HG02759 (cell line): ENCODE data around the gene TMPRSS7.
A peak's percentile ranks its signal among the peaks of the same experiment; 100 is the strongest.

Experiments
- ATAC-seq: cut with Tn5 transposase; IDR thresholded peaks from one replicate; pipeline ENCODE4 v1.9.1; 2021; ENCODE audit warnings: mild to moderate bottlenecking, moderate library complexity; ENCODE audit not compliant: unreplicated experiment

The TMPRSS7 gene

DNA sequence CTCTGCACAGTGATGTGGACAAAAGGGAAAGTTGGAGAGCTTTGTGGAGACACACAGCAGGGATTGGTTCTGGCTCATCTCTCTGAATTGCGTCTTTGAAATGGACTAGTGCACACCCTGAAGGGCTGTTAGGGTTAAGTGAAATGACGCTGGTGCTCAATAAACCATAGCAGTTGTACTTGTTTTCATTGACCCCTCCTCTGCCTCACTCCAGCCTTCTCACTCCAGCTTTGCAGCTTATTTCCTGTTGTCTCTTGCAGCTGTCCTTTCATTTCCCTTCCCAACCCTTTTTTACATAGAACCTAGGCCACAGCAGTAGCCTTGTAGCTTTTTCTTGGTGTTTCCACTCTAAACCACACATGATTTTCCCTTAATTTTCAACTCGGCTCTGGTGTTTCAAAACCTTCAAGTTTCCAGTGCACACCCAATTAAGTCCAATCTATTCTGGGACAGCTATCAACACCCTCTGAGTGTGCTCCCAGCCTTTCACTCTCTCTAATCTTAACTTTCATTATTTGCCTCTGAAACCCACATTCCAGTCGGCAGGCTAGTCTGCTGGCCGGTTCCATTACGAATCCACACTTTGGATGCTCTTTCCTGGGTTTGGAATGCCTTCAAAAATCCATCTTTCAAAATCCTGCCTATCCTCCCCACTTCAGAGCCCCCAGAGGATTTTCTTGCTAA lies 58.1 kb downstream of the TMPRSS7 start:
- peak; percentile 40 for ATAC-seq

DNA sequence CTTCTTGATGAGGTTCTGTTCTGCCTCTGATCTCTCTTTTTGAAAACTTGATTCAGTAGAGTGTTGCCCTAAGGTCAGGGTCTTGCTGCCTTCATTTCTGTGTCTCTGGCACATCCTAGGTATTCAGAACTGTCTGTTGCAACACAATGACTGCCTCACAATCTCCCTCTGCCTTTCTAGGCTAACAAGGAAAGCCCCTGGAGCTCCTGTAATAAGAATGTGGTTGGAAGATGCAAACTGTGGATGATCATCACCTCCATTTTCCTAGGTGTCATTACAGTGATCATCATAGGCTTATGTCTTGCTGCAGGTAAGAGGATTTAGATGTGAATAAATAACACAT lies 58.6 kb downstream of the TMPRSS7 start:
- ATAC-seq = no peak

DNA sequence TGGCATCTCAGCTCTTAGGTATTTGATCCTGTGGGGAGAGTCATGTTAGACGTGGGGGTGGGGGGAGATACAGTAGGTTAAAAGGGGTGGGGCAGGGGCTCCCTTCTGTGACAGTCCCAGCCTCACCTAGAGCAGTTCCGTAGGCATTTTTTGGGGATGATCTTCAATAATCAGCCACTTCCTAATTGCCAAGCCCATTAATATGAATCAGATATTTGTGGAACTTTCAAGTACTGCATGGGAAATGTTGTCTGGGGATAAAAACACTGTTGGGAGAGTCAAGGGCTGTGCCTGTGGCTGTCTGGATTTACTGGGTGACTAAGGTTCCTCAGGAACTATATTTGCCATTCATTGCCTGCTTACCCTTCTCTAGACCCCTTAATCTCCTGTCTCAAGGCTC lies 61.2 kb downstream of the TMPRSS7 start:
- ATAC-seq = no peak

DNA sequence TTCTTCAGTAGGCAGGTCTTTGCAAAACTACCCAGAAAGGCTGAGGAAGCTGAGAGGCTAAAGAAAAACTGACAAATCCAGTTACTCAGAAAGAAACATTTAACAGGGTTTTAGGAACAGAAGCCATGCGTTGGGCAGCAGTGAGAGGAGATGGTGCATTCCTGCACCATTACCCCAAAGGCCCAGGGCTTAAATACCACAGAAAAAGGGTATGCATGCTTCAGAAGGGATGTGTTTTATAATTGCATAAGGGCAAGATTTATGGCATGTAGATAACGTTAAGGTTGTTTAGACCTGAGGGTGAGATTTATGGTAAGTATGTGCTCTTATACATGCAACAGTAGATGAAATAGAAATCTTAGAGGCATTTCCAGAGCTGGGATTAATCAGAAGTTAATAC lies 61.6 kb downstream of the TMPRSS7 start:
- ATAC-seq = no peak

DNA sequence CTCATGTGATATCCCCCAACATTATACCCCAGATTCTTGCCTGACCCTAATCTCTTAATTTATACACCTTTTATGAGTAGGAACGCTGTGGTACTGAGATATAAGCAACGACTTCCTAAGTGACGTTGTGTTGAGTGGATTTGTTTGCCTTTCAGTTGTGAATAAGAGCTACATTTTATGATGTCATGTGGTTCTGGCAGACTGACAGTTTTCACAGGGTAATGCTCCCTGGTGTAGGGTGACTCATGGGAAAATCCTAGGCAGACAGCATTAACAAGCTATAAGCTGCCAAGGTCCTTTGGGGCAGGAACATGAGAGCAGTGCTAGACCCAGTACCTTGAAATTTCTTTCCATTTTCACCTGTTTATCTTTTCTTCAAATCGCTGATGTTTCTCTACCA lies 62.8 kb downstream of the TMPRSS7 start:
- ATAC-seq = peak; percentile 67

DNA sequence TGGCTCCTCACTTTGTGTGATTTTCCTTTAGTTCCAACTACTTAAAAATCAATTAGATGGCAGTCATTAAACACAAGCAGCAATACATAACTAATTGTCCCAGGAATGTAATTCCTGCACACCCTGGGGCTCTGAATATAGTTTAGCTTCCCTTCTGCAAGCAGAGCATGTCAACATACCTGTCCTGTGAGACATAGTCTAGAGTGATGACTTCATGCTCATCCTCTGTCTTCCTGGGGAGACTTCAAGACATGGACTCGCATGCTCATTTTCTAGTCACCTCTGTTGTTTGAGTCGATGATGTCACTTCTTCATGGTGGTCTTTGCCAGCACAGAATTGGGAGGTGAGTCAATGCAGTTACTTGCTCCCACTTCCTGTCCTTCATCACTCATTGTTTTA lies 67.4 kb downstream of the TMPRSS7 start:
- no peak for ATAC-seq

DNA sequence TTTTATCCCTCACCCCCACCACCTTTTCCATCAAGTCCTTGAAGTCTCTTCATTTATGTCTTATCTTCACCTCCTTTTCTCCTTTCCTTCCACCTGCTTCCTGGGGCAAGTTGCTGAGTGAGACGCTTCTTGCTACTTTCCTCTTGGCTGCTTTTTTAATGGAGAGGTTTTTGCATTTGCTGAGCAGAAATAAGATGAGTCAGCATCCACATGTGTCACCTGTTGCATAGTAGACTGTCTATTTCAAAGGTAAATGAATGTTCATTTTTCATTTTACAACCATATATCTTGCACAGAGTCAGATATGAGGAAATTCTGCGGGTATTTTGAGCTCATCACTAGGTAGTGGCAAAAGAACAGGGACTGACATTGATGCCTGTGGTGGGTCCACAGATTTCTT lies 70.2 kb downstream of the TMPRSS7 start:
- ATAC-seq = no peak

DNA sequence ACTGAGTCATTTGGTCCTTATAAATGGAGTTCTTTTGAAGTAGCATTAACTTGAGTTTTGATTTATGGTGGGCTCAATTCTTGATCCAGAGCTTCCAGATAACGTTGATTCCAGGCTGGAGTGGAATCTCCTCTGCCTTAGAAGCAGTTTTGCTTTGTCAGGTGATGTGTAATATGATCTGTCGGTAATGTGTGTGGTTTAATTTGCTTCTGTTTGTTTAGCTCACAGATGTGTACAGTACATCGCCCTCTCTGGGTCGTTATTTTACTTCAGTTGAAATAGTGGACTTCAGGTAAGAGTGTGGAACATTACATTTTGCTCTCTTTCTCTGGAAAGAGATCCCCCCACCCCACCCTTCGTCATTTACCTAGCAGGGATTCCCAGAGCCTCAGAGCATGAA lies 74.8 kb downstream of the TMPRSS7 start:
- no peak for ATAC-seq

DNA sequence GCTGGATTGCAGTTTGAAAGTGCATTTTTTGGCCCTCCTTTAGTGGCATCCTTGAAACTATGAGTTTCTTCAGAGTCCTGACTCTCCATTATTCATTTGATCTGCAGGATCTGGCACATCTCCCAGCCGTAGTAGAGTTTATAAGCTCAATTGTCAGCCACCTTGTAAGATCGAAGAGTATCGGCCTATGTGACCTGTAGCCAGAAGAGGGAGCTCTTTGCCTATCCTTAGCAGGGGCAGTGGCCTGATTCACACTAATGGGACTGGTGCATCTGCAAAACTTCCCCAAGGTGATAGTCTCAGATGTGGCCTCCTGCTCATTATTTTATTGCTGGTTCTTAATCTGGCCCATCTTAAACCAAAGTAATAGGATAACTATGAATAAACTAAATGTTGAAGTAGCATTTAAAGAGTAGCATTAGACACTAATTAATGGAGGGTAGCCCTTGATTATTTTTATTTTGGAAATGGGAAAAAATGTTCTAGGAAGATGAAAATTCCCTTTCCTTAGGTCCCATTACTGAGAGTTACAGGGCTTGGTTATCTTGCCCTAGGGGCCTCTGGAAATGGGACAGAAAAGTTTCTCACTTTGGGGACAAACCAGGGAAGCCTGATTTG lies 77.4 kb downstream of the TMPRSS7 start:
- peak; percentile 49 for ATAC-seq

DNA sequence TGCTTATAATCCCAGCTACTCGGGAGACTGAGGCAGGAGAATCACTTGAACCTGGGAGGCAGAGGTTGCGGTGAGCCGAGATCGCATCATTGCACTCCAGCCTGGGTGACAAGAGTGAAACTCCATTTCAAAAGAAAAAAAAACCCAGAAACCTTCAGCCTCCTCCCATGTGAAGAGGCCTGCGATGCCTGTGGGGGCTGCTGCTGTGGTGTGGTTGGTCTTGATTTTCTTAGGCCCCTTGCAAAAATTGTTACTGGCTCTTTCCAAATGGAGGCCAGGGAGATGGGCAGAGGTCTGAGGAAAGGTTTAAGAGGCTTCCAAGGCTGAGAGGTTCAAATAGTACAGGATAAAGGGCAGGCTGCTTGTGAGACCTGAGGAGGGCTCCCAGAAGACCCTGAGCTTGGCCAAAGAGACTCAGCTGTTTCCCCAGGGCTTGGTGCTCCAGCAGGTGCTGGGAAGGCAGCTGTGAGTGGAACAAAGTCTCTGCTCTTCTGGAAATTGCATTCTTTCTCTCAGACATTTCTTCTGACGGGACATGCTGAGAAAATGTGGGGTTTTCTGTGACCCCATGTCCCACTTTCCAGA lies 80.1 kb downstream of the TMPRSS7 start:
- ATAC-seq = peak; percentile 28

DNA sequence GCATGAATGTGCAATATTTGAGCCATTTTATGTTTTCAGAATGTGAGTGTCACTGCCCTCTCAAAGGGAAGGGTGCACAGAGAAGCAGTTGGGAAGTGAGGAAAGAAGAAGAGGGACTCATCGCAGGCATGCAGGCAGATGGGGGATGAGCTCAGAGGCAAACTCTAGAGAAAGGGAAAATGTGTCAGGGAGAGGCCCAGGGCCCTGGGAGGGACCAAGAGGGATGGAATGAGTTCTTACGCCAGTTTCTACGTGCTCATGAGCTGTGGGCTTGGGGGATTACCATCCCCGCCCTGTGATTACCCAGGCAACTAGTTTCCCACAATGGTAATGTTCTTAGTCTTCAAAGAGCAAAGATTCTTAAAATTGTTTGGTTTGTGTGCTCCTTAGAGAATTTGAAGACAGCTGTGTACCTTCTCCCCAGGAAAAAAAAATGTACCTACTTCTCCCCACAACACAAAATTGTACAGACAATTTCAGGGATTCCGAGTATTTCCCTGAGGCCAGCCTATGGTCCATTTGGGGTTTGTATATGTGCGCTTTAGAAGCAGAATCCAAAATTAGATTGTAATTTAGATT lies 80.7 kb downstream of the TMPRSS7 start:
- ATAC-seq = peak; percentile 53

DNA sequence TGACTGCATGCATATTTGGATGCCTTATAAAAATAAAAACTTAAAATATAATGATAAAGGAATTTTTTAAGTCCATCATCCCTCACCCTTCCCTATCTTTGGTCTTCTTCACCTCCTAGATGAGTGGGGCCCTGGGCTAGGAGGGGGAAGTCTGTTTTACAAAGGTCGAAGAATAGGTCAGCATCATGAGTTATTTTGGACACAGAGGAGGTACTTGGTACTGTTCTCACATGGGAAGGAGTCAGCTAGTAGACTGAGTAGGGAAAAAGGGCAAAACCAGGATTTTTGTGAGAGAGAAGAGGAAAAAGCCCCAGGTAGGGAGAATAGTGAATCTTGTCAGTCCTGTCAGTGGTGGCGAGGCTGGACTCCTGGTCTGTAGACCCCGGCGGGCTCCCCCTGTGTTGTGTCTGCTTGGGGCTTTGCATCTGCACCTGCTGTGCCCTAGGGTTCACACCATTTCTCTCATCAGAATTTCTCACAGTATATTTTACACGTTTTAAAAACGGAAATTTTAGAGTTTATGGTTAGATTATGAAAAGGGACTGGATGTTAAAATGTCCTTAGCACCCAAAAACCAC lies 81.4 kb downstream of the TMPRSS7 start:
- ATAC-seq = no peak

DNA sequence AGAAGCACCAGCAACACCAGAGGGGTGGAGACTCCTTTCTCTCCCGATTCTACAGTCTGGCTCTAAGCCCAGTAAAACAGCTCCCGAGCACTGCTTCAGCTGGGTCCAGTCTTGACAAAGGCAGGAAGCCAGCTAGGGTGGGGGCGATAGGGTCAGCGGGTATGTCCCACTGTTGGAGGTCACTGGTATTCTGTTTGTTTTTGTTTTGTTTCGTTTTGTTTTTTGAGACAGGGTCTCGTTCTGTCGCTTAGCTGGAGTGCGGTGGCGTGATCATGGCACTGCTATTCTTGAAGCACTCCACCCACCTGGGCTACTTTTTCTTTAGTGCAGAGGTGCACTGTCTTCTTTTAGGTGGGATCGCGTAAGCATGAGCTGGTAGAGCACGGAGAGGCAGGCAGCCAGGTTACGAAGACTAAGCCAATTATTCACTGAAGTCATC lies 82.2 kb downstream of the TMPRSS7 start:
- ATAC-seq = no peak

DNA sequence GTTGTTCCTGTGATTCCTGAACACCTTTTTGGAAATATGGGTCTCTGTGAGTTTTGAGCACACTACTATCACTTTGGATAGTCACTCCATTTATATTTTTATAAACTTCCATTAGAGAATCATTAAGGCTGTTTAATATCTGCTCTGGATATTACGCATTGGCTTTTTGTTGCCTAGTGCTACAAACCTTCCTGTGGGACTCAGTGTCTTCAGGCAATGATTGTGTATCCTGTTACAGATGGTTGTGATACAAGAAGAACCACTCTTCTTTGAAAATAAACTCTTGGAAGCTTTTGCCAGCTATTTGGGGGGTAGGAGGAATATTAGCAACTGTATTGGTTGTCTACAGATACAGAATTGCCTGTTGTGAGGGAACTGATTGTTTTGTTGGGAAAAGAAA lies 82.9 kb downstream of the TMPRSS7 start:
- no peak for ATAC-seq

DNA sequence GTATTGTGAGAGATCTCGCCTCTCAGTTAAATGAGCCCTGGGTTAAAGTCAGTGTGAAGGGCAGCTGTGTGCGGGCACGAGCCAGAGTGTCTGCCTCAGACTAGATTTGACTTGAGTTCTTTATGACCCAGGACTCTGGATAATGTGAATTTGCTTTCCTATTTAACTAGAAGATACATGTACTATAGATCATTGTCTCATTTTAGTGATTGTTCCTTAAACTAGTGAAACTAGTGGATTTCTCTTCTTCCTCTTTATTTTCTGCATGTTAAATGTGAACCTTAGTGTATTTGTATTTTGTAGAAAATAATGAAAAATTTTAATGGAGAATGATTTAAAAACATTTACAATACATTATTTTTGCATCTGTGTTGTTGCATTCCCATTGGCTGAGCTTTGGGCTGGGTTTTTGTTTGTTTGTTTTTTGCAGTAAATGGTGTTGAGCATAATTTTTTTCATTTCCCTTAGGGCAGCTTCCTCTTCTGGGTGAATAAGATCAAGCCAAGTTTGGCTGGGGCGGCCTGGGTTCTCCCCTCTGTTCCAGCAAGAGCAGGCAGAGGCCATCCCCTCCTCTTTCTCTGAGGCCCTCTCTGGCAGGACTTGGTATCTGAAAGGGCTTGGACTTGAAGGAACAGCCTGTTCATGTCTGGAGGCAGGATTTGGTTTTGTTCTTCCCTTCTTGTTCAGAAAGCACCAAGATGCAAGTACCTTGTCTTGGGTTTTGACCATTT lies 83.5 kb downstream of the TMPRSS7 start:
- ATAC-seq = no peak

DNA sequence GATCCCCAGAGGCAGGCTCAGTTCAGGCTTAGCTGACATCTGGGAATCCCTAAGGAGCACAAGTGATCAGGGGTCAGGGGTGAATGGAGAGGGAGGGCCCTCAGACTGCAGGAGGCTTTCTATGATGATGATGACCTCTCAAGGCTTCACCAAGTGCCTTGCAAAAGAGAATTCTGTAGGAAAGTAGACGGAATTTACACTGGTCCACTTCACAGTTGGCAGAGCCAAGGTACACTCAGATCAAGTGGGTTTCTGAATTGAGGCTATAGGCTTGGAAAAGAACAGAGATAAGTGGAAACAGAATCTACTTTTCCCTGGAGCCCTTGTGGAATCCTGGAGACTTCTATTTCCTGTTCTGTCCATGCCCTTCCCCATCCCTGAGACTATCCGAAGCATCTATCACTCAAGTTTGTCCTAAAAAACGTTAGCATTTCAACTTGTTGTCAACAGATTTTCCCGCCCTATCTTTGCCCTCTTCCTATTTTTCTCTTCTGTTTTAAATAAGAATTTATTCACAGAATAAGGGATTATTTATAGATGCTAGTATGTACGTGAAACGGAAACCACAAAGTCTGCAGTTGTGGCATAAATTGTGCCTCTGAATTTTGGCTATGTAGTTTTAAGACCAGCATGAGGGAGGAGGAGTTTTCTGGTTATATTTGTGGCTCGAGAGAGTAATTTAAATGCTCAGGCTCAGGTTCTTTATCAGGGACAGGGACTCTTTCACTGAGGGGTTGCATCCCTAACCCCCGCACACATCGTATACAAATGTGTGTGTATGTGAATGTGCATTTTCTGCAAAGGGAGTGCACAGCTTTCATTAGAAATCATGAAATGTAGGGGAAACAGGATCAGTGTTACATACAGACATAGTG lies 85.7 kb downstream of the TMPRSS7 start:
- peak; percentile 23 for ATAC-seq

DNA sequence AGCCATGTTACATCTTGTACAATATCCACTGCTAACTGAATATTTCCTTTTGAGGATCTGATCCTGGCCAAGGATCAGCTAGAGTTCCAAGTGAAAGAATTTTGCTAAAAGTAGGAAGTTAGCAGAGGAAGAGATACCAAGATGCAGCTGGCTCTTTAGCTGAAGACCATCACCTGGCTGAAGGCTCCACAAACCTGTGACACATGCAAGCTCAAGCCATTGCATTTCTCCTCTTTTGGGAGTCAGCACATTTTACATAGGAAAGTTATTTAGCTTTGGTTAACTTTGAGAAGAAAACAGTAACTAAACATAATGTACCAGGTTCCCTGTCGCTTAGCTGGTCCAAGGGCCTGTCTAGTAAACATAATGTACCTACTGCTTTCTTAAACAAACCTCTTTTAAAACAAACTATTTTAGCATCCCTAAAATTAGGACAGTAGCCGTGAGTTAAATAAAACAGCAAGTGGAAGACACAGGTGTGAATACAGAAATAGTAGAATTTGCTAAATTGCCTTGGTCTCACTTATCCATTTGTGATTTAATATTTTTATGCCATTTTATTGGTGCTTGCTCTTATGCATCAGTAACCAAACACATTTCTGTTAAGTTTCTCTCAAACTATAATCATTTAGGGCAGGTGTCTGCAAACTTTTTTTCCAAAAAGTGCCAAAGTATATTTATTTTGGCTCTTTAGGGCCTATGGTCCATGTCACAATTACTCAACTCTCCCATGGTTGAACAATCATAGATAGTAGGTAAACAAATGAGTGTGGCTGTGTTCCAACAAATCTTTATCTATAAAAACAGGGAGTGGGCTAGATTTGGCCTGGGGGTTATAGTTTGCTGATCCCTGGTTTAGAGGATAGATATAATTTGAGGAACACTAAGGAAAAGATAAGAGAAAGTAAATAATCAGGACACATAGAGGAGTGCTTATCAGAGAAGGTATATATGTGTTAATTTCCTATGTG lies 87.3 kb downstream of the TMPRSS7 start:
- ATAC-seq = no peak

DNA sequence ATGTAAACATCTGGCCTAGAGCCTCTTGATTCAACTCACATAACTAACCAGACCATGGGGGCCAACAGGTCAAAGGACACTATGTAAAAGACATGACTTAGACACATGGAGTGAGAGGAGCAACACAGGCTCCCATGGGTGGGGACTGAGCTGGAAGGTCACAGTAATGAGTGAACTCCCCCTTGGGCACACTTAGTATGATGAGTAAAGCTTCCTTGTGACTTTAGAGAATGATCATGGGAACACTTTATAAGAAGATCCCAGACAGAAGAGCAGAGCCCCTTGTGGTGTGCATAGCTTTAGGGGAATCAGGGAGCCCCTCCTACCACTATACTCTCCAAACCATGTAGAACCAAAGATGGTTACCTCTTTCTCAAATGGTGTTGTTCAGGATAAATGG lies 88.3 kb downstream of the TMPRSS7 start:
- no peak for ATAC-seq

DNA sequence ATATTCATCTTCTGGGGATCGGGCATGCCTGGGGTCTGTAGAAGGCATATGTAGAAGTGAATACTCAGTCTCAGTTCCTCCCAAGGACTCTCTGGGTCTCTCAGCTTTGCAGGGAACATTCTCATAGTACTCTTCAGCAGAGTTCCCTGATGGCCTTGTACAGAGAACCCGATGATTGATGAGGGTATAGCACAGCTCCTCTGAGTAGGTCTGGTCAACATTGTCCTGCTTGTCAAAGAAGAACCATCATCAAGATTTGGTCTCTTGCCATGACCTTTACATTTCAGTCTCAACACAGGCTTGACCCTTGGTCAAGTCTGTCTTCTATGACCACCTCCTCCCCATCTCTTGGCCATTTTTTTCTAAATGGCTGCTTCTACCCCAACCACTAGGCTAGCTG lies 89.0 kb downstream of the TMPRSS7 start:
- ATAC-seq = no peak
